ENCODE results near the gene ADAMTS6.
"Not testable (repeated sequence)": the region's sequence is repeated elsewhere in the genome, so short reads cannot be mapped to it uniquely, and the experiment has no call there.

The ADAMTS6 gene

DNA sequence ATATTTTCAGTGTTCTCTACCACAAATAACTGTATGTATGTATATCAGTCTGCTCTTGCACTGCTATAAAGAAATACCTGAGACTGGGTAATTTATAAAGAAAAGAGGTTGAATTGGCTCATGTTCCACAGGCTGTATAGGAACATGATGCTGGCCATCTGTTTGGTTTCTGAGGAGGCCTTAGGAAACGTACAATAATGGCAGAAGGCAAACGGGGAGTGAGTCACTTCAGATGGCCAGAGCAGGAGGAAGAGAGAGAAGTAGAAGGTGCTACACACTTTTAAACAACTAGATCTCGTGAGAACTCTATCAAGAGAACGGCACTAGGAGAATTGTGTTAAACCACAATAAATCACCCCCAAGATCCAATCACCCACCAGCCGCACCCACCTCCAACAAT is 121.7 kb downstream of the ADAMTS6 start:
- DNase-seq = no peak

DNA sequence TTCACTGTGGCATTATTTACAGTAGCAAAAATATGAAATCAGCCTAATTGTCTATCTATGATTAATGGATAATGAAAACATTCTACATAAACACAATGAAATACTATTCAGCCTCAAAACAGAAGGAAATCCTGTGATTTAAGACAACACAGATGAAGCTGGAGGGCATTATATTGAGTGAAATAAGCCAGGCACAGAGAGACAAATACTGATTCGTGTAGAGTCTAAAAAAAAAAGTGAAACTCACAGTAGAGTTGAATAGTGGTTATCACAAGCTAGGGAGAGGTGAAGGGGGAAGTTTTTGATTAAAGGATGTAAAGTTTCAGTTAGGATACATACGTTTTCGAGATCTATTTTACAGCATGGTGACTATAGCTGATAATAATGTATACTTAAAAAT is 122.2 kb downstream of the ADAMTS6 start:
- no peak for DNase-seq

DNA sequence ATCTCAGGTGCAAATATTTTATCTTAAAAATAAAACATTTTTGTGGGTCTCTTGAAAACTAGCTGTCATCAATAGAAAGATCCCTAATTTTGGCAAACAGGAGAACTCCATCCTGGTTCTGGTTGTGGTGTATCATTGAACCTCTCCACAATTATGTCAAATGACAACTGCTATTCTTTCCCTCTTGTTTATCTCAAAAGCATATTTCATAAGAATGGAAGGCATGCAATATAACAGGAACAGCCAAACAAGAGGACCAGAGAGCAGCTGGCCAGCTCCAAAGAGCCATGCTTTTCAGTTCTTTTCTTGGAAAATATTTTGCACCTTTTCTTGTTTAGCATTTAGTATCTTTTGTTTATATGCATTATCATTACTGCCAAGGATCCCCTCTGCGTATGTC is 125.4 kb downstream of the ADAMTS6 start:
- DNase-seq = no peak

DNA sequence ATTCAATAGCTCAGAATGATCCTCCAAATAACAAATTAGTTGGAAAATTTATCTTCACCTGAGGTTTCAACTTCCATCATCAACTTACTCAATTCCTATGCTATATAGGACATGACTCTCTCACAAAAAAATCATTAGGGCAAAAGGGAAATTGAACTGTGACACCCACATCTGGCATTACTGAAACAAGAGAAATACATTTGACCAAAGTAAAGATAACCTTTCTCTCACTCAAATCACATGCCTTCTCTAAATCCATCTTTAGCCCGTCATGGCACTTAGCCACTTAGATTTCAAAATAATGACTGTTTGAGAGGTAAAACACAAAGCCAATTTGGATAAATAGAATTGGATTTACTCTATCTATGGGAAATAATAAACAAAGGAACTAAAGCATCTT is 126.4 kb downstream of the ADAMTS6 start:
- DNase-seq = no peak

DNA sequence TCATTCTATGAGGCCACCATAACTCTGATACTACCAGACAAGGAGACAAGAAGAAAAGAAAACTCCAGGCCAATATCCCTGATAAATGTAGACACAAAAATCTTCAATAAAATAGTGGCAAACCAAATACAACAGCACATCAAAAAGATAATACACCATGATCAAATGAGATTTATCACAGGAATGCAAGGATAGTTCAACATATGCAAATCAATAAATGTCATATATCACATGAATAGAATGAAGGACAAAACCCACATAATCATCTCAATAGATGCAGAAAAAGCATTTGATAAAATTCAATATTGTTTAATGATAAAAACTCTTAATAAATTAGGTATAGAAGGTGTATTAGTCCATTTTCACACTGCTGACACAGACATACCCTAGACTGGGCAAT is 139.9 kb downstream of the ADAMTS6 start:
- no peak for DNase-seq

DNA sequence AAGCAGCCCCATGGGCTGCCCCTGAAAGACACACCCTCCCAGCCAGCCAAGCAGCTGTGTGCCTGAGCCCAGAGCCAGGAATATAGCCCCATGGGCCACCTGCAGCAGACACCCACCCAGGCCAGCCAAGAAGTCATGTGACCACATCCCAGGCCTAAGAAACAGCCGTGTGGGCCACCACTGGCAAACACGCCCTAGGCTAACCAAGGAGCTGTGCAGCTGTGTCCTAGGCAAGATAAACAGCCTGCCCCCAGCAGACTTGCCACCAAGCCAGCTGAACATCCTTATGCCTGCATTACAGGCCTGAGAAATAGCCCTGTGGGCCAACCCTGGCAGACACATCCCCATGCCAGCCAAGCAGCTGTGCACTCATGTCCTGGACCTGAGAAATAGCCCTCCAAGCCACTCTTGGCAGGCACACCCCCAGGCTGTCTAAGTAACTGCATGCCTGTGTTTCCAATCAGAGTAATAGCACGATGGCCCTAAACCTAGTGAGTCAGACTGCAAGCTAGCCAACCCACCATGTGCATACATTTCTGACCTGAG is 143.0 kb downstream of the ADAMTS6 start:
- DNase-seq = no peak

DNA sequence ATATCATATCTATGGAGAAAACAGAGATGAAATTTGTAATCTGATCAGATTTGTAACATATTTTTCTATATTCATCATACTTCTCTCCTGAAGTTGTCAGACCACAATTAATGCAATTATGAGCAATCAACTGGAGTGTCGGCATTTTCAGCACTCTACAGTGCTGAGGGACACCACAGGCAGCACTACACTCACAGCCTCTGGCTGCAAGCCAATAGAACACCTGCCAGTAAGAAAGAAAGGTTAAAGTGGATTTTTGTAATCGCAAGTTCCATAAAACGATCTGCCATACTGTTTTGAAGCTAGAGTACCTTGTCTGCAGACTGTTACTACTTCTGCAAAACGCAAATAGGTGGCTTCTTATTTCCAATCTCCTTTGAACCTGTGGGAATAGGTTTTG is 147.6 kb downstream of the ADAMTS6 start:
- DNase-seq = no peak

DNA sequence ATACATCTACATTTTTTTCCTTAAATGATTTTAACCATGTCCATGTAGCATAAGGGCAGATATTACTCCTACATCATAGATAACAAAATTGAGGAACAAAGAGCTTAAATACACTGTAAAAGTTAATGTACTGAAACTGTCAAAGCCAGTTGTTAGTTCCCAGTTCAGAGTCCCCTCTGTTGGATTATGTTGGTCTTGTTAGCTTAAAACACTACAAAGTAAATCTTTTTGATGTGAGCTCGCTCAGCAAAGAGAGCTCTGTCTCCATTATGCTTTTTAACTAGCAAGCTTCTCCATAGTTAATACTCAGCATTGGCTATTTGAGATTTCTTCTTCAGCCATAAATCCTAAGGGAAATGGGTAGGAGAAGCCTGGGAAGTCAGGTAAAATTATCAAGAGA is 149.1 kb downstream of the ADAMTS6 start:
- DNase-seq = no peak

DNA sequence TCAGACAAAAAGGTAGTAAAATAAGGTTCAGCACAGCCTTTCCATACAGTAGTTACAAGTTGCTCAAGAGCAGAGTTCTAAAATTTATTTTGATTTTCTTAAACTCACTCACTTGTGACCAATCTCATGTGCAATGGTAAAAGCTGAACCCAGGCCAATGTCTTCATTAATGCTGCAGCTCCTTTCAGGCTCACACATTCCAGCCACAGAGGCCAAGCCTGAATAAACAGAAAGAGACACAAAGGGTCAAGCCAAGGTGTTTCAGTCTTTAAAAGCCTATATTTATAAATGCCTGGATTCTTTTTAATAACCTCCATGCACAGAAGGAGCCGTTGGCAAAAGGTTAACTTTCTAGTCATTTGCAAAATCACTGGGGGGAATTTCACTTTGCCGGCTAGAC is 152.5 kb downstream of the ADAMTS6 start:
- DNase-seq = no peak

DNA sequence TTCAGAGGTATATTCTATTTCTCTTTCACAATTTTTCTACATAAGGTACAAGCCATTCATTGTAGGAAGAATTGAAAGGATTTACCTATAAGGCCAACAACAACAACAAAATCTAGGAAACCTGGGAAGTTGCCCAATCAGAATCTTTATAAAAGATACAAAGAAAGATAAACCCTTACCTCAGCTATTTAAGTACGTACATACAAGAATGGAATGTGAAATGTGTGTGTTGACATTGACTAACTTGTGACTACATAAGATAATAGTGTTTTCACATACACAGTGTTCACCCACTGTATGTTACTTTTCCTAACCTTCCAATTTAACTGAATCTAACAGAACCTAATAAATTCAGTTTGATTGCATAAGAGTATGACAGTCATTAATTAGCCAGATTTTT is 154.1 kb downstream of the ADAMTS6 start:
- no peak for DNase-seq

DNA sequence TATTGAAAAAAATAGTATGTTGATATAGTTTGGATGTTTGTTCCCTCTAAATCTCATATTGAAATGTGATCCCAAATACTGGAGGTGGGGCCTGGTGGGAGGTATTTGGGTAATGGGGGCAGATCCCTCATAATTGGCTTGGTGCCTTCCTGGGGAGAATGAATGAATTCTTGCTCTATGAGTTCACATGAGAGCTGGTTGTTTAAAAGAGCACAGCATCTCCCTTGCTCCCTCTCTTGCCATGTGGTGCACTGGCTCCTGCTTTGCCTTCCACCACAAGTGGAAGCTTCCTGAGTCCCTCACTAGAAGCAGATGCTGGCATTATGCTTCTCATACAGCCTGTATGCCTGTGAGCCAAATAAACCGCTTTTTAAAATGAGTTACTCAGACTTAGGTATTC is 154.8 kb downstream of the ADAMTS6 start:
- DNase-seq = no peak

DNA sequence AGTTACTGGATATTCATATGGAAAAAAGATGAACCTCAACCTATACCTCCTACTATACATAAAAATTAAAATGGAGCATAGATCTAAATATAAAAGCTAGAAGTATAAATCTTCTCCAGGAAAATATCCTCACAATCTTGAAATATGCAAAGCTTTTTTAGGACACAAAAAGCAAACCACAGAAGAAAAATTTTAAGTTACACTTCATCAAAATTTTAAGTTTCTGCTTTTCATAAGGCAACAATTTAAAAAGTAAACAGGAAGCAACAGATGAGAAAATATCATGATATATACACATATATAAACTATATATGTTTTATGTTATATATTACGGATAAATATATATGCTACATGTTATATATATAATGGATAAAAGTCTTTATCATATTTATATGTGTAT is 157.5 kb downstream of the ADAMTS6 start:
- DNase-seq = no peak

DNA sequence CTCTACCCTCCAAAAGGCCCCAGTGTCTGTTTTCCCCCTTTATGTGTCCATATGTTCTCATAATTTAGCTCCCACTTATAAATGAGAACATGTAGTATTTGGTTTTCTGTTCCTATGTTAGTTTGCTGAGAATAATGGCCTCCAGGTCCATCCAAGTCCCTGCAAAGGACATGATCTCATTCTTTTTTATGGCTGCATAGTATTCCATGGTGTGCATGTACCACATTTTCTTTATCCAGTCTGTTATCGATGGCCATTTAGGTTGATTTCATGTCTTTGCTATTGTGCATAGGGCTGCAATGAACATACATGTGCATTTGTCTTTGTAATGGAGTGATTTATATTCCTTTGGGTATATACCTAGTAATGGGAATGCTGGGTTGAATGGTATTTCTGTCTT is 161.0 kb downstream of the ADAMTS6 start:
- not testable (repeated sequence) for DNase-seq

DNA sequence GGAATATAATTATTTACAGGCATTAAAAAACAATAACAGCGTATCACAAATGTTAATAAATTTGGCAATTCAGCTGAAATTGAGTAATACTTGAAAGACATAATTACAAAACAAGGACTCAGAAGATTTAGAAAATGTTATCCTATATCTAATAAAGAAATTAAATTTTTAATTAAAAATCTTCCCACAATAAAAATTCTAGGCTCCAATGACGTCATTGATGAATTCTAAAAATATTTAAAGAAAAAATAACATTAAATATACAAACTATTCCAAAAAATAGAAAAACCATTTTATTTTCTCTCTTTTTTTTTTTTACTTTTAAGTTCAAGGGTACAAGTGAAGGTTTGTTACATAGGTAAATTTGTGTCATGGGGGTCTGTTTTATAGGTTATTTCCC is 161.5 kb downstream of the ADAMTS6 start:
- no peak for DNase-seq

DNA sequence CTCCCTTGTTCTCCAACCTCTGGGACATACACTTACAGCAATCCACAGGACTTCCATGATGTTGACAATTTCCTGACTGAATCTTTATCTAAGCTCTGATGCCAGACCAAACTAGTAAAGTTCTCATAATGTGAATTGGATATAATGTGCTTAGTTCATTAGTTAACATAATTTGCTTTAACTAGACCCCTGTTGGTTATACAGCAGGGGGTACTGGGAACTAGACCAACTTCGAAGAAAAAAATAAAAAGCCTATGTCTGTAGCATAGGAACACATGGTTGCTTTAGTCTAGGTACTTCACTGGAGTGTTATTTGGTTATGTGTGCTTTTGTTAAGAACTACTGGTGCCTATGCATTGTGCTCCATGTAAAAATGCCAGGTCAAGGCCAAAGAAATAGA is 173.8 kb downstream of the ADAMTS6 start:
- no peak for DNase-seq

DNA sequence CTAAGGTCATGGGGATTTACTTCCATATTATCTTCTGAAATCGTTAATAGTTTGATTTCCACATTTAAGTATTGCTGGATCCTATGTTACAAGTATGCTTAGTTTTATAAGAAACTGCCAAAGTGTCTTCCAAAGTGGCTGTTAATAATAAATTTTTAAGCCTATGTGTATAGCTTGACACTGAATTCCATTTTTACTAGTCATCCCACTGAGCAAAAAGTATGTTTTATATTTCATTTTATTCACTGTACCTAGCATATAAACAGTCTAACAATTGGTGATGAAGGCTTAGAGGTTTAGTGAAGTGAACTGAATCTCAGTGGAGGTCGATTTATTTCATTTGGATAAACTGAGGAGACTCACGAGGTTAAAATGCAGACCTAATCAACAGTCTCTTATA is 174.6 kb downstream of the ADAMTS6 start:
- no peak for DNase-seq

DNA sequence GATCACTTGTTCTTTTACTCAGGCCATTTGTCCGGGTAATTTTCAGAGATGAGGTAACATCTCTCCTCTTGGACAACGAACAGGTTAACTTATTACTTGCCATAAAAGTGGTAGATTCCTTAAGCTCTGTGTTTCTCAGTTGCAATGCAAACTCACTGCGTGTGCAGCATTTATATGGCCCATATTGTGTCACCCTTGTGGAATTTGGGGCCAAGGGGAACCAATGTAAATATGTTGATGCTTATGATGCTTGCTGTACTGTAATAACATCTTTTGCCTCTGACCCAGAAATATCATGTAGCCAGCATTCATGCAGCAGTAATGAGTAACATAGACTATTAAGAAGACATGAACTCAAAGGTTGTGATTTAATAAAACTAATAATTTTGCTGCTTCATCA is 175.8 kb downstream of the ADAMTS6 start:
- DNase-seq = no peak

DNA sequence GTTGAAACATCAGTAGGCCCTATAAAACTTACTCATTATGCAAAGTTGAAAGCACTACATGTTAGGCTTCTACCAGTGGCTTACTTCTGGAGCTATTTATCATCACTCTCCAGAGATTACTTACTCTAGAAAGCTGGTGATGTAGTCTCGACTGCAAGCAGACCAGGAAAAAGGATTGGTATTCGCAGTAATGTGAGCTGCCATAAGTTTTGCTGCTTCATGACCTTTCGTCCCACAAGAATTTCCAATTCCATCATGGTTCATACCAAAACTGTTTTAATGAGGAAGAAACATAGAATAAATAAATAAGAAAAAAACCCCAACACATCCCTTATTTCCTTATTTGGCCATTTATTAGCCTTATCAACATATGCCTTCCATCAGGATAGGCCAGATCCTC is 181.9 kb downstream of the ADAMTS6 start:
- no peak for DNase-seq

DNA sequence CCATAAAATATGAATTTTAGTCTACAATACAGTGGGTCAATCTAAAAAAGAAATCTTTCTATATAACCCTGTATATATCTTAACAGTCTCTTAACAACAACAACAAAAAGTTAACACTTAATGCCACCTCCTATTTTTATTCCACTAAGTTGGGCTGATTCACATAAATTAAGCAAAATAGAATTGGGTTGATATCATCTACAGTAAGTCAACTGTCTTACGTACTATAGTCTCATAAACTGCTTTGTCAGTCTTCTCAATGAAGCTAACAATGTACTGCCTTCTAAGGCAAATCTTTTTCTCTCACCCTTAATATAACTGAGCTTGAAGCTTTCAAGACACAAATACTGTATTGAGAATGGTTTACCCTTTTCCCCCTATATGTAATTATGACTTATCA is 185.7 kb downstream of the ADAMTS6 start:
- DNase-seq = no peak

DNA sequence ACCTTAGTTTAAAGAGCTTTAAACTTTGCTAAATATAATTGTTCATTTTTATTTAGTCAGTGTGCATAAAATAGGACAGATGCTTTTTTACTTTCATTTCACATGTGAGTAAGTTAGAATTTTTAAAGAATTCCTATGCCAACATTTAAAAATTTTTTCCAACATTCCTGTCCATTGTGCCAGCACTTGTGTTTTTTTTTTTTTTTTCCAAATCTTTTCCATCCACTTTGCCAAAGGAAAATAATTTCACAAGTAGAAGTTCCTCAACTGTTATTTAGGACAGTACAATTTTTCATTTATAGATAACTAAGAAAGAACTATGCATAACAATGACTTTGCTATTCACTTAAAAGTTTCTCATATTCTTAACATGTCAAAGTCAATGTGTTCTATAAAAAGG is 189.5 kb downstream of the ADAMTS6 start:
- DNase-seq = no peak

DNA sequence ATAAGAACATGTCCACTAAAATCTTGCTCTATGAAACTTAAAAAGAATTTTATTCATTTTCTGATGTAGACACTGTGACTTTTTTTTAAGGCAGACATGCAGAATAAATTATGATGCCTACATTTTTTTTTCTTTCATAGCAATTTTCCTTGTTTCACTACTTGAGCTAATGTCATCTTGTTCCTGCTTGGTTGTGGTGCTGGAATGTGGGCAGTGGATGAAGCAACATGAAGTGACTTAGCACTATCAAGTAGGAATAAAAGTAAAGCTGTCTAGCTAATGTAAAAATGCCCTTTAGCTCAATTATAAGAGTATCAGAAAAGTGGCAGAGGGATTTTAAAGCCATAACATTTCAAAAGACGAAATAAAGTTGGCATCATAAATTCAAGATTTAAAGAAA is 191.0 kb downstream of the ADAMTS6 start:
- no peak for DNase-seq

DNA sequence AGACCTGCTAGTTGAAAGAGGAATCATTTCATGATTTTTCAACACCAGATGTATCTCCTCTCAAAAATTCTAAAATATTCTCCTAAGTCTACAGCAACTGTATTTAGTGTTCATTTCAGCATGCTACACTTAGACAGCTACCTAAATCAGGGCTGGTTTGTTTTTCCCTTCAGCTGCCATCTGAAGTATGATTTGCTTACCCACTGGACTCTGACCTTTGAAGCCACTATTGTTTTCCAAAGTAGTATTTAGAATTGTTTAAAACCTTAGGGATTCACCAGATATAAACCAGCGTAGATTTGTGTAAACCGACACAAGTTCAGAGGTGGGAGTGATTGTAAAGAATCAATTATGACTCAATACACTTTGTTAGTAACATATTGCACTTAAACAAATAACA is 193.1 kb downstream of the ADAMTS6 start:
- DNase-seq = no peak

DNA sequence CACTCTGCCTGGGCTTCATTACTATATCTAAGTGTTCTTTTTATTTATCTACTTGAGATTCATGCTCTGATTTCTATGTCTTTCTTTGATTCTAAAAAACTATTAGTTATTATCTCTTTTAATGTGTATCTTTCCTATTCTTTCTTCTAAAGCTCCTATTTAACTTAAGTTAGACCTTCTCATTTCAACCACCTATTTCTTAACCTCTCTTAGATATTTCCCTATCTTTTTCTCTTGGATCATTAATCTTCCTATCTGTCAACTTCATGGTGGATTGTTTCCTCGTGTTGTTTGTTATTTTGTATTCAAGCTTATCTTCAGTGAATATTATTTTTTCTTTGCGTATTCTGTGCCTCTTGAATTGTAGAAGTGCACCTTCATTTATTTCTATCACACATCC is 202.1 kb downstream of the ADAMTS6 start:
- DNase-seq = no peak

DNA sequence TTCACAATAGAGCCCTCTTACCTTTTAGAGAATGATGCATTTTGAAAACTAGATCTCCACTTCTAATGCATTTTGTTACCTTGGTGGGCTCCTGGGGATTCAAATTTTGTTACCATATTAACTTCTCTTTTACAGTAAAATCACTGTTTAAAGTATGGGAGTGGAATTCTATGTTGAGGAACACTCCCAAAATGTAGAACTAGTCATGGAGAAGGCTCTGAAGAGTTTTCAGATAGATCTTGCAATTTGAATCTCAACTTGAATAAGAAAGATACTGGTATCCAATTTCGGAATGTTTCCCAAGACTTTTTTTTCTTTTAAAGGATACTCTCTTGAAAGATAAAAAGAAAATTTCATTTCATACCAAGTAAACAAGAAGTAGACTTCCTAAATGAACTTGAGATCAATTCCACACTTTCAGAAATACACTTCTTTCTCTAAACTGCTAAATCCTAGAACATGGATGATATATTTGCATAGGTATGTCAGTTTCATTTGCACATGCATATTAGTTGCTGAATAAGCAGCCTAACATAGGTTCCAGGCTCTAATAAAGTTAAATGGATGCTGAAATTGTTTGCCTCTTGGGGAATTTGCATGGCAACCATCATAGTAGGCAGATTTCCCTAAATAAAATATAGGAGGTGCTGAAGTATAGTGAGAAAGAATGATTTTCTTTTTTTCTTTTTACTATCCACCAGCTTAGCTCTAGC is 205.4 kb downstream of the ADAMTS6 start:
- DNase-seq = no peak

DNA sequence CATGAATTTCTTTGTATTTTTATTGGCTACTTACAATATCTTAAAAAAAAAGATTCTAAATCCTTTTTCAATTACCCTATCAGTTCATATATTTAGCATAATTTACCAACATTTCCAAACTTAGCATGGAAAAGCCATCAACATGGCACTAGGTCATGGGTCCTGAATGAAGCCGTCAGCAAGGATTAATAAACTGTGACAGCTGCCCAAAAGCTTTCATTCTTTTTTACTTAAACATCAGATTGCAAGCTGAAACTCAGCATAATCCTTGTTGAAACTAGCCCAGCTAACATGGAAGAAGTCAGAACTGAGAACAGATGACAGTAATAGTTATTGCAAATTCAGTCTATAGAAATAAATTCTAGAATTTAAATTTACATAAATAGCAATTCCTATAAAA is 209.8 kb downstream of the ADAMTS6 start:
- no peak for DNase-seq
